K562 (cell line): ENCODE results near the gene TCF12. TPM values are rescaled to one million over a fixed set of nuclear protein-coding genes. Genes with fewer than 3 reads are reported as not detected.

Experiments used
- ATAC-seq: fragments of 200-7000 bp; cut with Tn5 transposase; 3 replicates; pipeline ENCODE4 v1.9.1; 2020; ENCODE audit warnings: moderate library complexity
- BruUV-seq: library from RNA; stranded (reverse); fragments of 400-500 nt; replicated peaks from 2 replicates; lab custom pipeline; 2021; lab: Mats Ljungman, UMichigan
- CTCF ChIA-PET: fragments of 300-600 bp; formaldehyde crosslinking; extraction: SDS; loops from one replicate; lab custom pipeline; 2021; ENCODE audit warnings: low intra/inter-chr PET ratio; lab: Yijun Ruan, JAX
- POLR2A ChIA-PET: fragments of 300-600, 350-650 bp; sonication (Branson Sonifier 250); formaldehyde crosslinking; extraction: SDS; loops from one replicate; lab custom pipeline; 2021; ENCODE audit warnings: antibody characterized with exemption, inconsistent platforms; lab: Yijun Ruan, JAX
- DNase-seq, 4 experiments: peaks; one replicate each; pipeline versions ENCODE4 v3.0.0 to v3.0.0-alpha.2; 2011 to 2018; ENCODE audit warnings: low spot score in 3 of 4, mixed read lengths in 3 of 4; ENCODE audit errors: extremely low read depth in 1 of 4
- FAIRE-seq: peaks from 2 replicates; lab custom pipeline; 2011; peaks lifted over from hg19 to GRCh38; lab: Jason Lieb, UNC
- H2AFZ ChIP-seq: 2 replicates; pipeline ENCODE4 v1.6.0; 2011; ENCODE audit warnings: low read depth, low read length, control low read depth, inconsistent platforms
- H3K27ac ChIP-seq: fragments of 200-600 bp; 3 replicates; pipeline ENCODE4 v1.8.0; 2011; ENCODE audit warnings: low read depth, mild to moderate bottlenecking, control low read depth, inconsistent platforms, low read length, moderate library complexity, mixed read lengths; ENCODE audit errors: extremely low read depth
- H3K27me3 ChIP-seq, 2 experiments: fragments of 300-600 bp in 1 of 2; 2 replicates in 1 of 2; 3 replicates in 1 of 2; pipeline versions ENCODE4 v1.6.0 to v1.8.0; 2011; ENCODE audit warnings: inconsistent platforms in 2 of 2, low read length in 2 of 2, mild to moderate bottlenecking in 1 of 2, mixed read lengths in 1 of 2, moderate library complexity in 1 of 2; ENCODE audit not compliant: control insufficient read depth in 2 of 2, insufficient read depth in 2 of 2
- H3K36me3 ChIP-seq: fragments of 300-600 bp; 3 replicates; pipeline ENCODE4 v1.8.0; 2011; ENCODE audit warnings: mild to moderate bottlenecking, low read length, inconsistent platforms; ENCODE audit not compliant: control insufficient read depth, insufficient read depth
- H3K4me1 ChIP-seq, 2 experiments: fragments of 200-600 bp in 1 of 2; replicated peaks in 1 of 2; 2 replicates in 1 of 2; 3 replicates in 1 of 2; pipeline versions ENCODE4 v1.5.1 to v1.8.0; 2011; ENCODE audit warnings: inconsistent platforms in 2 of 2, low read length in 2 of 2, mild to moderate bottlenecking in 1 of 2, mixed read lengths in 1 of 2, moderate library complexity in 1 of 2; ENCODE audit not compliant: control insufficient read depth in 2 of 2, insufficient read depth in 2 of 2
- H3K4me2 ChIP-seq: 2 replicates; pipeline ENCODE4 v1.6.1; 2011; ENCODE audit warnings: low read length, control low read depth, inconsistent platforms, mixed read lengths; ENCODE audit not compliant: insufficient read depth
- H3K4me3 ChIP-seq: fragments of 200-600 bp; sonication (generic), shearing (Covaris generic); 2 replicates; pipeline ENCODE4 v1.5.1; 2016; ENCODE audit warnings: control low read depth, inconsistent platforms
- H3K79me2 ChIP-seq: fragments of 200-600 bp; 3 replicates; pipeline ENCODE4 v1.8.0; 2011; ENCODE audit warnings: low read length, inconsistent platforms; ENCODE audit not compliant: control insufficient read depth, insufficient read depth
- H3K9ac ChIP-seq, 2 experiments: 2 replicates each; pipeline versions ENCODE4 v1.6.0 to v1.6.1; 2011; ENCODE audit warnings: low read depth in 2 of 2, low read length in 2 of 2, control low read depth in 1 of 2, inconsistent platforms in 1 of 2, mild to moderate bottlenecking in 1 of 2, mixed read lengths in 1 of 2; ENCODE audit not compliant: insufficient read depth in 1 of 2
- H3K9me1 ChIP-seq: one replicate; pipeline ENCODE4 v1.6.0; 2011; ENCODE audit warnings: inconsistent platforms, mild to moderate bottlenecking, low read length, moderate library complexity; ENCODE audit not compliant: control insufficient read depth, insufficient read depth
- H3K9me3 ChIP-seq: replicated peaks from 2 replicates; pipeline ENCODE4 v1.5.1; 2011; ENCODE audit warnings: low read depth, low read length, inconsistent platforms; ENCODE audit not compliant: control insufficient read depth, insufficient read depth
- H4K20me1 ChIP-seq: replicated peaks from 2 replicates; pipeline ENCODE4 v1.6.1; 2011; ENCODE audit warnings: low read length, inconsistent platforms, mixed read lengths; ENCODE audit not compliant: control insufficient read depth, insufficient read depth
- ARID2 ChIP-seq: fragments of 450-650 bp; IDR thresholded peaks from 2 replicates; pipeline ENCODE4 v1.6.1; 2017; ENCODE audit warnings: antibody characterized with exemption, mild to moderate bottlenecking
- ATF4 ChIP-seq: fragments of 450-650 bp; formaldehyde crosslinking; IDR thresholded peaks from 2 replicates; pipeline ENCODE4 v1.4.0; 2022; ENCODE audit warnings: mild to moderate bottlenecking, moderate library complexity
- RAD21 ChIP-seq, 2 experiments: fragments of 250-450 bp in 1 of 2; fragments of 450-650 bp in 1 of 2; sonication (Bioruptor Pico) in 1 of 2; formaldehyde crosslinking in 1 of 2; IDR thresholded peaks in 1 of 2; conservative IDR thresholded peaks in 1 of 2; 2 replicates each; pipeline versions ENCODE4 v1.4.0 to v1.8.0; 2020 to 2022; ENCODE audit warnings: mild to moderate bottlenecking in 2 of 2, moderate library complexity in 1 of 2
- RAD51 ChIP-seq: fragments of 450-650 bp; IDR thresholded peaks from 2 replicates; pipeline ENCODE4 v1.7.1; 2016; ENCODE audit warnings: low read depth, mild to moderate bottlenecking, borderline replicate concordance
- SMC3 ChIP-seq: conservative IDR thresholded peaks from 2 replicates; pipeline ENCODE4 v1.6.1; 2011; ENCODE audit warnings: low read depth, low read length, improper control_type of control experiment; ENCODE audit not compliant: insufficient read depth
- TOE1 ChIP-seq, 2 experiments: fragments of 450-650 bp in 1 of 2; sonication (generic) in 1 of 2; formaldehyde crosslinking in 1 of 2; IDR thresholded peaks; 2 replicates each; pipeline versions ENCODE4 v1.7.1 to v1.8.0; 2016 to 2022; ENCODE audit warnings: borderline replicate concordance in 2 of 2, mild to moderate bottlenecking in 2 of 2, antibody characterized with exemption in 1 of 2, inconsistent platforms in 1 of 2, low read depth in 1 of 2, missing genetic modification reagents in 1 of 2, moderate library complexity in 1 of 2
- ZNF232 ChIP-seq: sonication (generic); formaldehyde crosslinking; IDR thresholded peaks from 2 replicates; pipeline ENCODE4 v1.8.0; 2022; ENCODE audit warnings: mild to moderate bottlenecking, missing genetic modification reagents
- ZNF384 ChIP-seq: IDR thresholded peaks from 2 replicates; pipeline ENCODE4 v1.6.1; 2012; ENCODE audit warnings: low read depth, low read length, improper control_type of control experiment
- WGBS: fragments of 100-300 bp; shearing (Covaris generic); methylation state at CpG from one replicate; pipeline ENCODE4 v1.1.6; 2016; ENCODE audit warnings: low coverage, mixed read lengths; ENCODE audit not compliant: insufficient coverage; ENCODE audit errors: missing lambda C conversion rate; 5-methylcytosine and 5-hydroxymethylcytosine counted together
- in situ Hi-C: fragments of 300-500 bp; cut with MboI; formaldehyde crosslinking; loops from 4 replicates; pipeline ENCODE4 v1.15.0; 2018; ENCODE audit warnings: inconsistent platforms, mixed read lengths
- intact Hi-C: fragments of 100-400 bp; cut with micrococcal nuclease; formaldehyde crosslinking; loops from 2 replicates; pipeline ENCODE4 v1.14.2; 2022
- polyA plus RNA-seq, 8 experiments: library from polyadenylated mRNA; depleted of rRNA in 4 of 8; stranded (reverse) in 5 of 8; unstranded in 3 of 8; fragments of >200 nt; fragmentation: Nextera tagmentation in 2 of 8; fragmentation: Illumina TruSeq in 1 of 8; extraction: Ambion mirVana in 2 of 8; extraction: Trizol in 1 of 8; gene quantifications; 2 replicates each; pipeline versions ENCODE4 v1.2.1 to v1.2.3, GENCODE V29; 2011 to 2014; ENCODE audit warnings: inconsistent platforms in 1 of 8, missing spikeins in 1 of 8
- total RNA-seq, 7 experiments: library from RNA; depleted of rRNA in 6 of 7; stranded (reverse); fragments of >200 nt in 6 of 7; fragmentation: Illumina TruSeq in 2 of 7; extraction: Trizol in 2 of 7; gene quantifications; 2 replicates each; pipeline versions ENCODE4 v1.2.1 to v1.2.3, GENCODE V29; 2011 to 2021; ENCODE audit warnings: low replicate concordance in 1 of 7
- TF ChIP-seq, protein P1 (sequence below): sonication (generic); formaldehyde crosslinking; IDR thresholded peaks from 2 replicates; pipeline ENCODE4 v1.8.1; 2023; ENCODE audit warnings: mild to moderate bottlenecking, missing genetic modification reagents, moderate library complexity
- TF ChIP-seq, protein P2 (sequence below), 3 experiments: IDR thresholded peaks in 2 of 3; conservative IDR thresholded peaks in 1 of 3; 2 replicates each; pipeline ENCODE4 v1.5.1; 2011 to 2012; ENCODE audit warnings: low read length in 3 of 3, mild to moderate bottlenecking in 3 of 3, control low read depth in 2 of 3, improper control_type of control experiment in 1 of 3, inconsistent platforms in 1 of 3, low read depth in 1 of 3, mixed read lengths in 1 of 3, moderate library complexity in 1 of 3; ENCODE audit not compliant: insufficient read depth in 2 of 3
- TF ChIP-seq, protein P3 (sequence below): fragments of 450-650 bp; formaldehyde crosslinking; IDR thresholded peaks from 2 replicates; pipeline ENCODE4 v1.4.0; 2020; ENCODE audit warnings: mild to moderate bottlenecking, moderate library complexity

The TCF12 gene
- total and polyA plus RNA-seq, 9 of the 15 experiments (the other 6 are each of a cell fraction or from before 2014, with no cell fraction given): 10.5 to 132 (median 52.9) TPM

DNA sequence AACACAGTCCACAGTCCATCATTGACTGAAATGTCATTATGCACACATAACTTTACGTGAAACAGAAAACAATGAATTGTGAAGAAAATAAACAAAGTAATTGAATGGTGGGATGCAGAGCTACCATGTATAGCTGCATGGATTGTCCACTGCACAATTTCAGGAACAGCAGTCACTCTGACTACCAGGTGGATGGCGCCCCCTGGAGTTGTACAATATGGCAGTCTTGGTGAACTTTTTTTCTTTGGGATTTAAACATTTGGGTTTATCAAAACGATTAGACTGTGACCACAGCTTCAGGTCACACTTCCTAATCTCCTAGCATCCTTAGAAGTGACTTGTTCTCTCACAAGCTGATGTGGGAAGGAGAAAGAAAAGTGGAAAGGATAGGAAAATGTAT is 48.9 kb upstream of the TCF12 start:
- in situ Hi-C loops: no loop called here
- TF ChIP-seq ATF4 (no peak), ZNF384 (peak; percentile 69), ZNF232 (CRISPR knock-in tag) (no peak), TOE1 (IDR thresholded peaks at IDR 0.05; ENCODE audit: borderline replicate concordance) (no peak), TOE1 (CRISPR knock-in tag; IDR thresholded peaks at IDR 0.05; ENCODE audit: borderline replicate concordance, low read depth) (no peak), SMC3 (peak; percentile 79), RAD21 (CRISPR knock-in tag; conservative IDR thresholded peaks at IDR 0.05 in 1 of 2, IDR thresholded peaks at IDR 0.05 in 1 of 2) (peak; percentile 73 to 93), RAD51 (no peak), ARID2 (peak; percentile 69)
- TF ChIP-seq, protein P1, sequence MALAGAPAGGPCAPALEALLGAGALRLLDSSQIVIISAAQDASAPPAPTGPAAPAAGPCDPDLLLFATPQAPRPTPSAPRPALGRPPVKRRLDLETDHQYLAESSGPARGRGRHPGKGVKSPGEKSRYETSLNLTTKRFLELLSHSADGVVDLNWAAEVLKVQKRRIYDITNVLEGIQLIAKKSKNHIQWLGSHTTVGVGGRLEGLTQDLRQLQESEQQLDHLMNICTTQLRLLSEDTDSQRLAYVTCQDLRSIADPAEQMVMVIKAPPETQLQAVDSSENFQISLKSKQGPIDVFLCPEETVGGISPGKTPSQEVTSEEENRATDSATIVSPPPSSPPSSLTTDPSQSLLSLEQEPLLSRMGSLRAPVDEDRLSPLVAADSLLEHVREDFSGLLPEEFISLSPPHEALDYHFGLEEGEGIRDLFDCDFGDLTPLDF: no peak
- TF ChIP-seq, protein P2, sequence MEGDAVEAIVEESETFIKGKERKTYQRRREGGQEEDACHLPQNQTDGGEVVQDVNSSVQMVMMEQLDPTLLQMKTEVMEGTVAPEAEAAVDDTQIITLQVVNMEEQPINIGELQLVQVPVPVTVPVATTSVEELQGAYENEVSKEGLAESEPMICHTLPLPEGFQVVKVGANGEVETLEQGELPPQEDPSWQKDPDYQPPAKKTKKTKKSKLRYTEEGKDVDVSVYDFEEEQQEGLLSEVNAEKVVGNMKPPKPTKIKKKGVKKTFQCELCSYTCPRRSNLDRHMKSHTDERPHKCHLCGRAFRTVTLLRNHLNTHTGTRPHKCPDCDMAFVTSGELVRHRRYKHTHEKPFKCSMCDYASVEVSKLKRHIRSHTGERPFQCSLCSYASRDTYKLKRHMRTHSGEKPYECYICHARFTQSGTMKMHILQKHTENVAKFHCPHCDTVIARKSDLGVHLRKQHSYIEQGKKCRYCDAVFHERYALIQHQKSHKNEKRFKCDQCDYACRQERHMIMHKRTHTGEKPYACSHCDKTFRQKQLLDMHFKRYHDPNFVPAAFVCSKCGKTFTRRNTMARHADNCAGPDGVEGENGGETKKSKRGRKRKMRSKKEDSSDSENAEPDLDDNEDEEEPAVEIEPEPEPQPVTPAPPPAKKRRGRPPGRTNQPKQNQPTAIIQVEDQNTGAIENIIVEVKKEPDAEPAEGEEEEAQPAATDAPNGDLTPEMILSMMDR (IDR thresholded peaks at IDR 0.05 in 2 of 3, conservative IDR thresholded peaks at IDR 0.05 in 1 of 3; ENCODE audit: insufficient read depth in 2 of 3, low read depth in 1 of 3, low read length in 3 of 3): peak; percentile 70 to 77 (median 71)
- TF ChIP-seq, protein P3, sequence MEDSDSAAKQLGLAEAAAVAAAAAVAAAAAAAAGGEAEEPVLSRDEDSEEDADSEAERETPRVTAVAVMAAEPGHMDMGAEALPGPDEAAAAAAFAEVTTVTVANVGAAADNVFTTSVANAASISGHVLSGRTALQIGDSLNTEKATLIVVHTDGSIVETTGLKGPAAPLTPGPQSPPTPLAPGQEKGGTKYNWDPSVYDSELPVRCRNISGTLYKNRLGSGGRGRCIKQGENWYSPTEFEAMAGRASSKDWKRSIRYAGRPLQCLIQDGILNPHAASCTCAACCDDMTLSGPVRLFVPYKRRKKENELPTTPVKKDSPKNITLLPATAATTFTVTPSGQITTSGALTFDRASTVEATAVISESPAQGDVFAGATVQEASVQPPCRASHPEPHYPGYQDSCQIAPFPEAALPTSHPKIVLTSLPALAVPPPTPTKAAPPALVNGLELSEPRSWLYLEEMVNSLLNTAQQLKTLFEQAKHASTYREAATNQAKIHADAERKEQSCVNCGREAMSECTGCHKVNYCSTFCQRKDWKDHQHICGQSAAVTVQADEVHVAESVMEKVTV (CRISPR knock-in tag): peak; percentile 67

More for the DNA sequence above, 48.9 kb upstream of the TCF12 start:
- peak; percentile 35 for FAIRE-seq
- Histone ChIP-seq H3K9ac (no peak overlapping the region), H3K4me3 (no peak overlapping the region), H3K27me3 (no peaks in the 10 kb centered on the region), H3K4me2 (no peak overlapping the region), H3K36me3 (no peaks in the 10 kb centered on the region), H3K9me3 (no peaks in the 10 kb centered on the region), H3K4me1 (no peaks in the 10 kb centered on the region), H3K27ac (no peak overlapping the region), H3K79me2 (no peaks in the 10 kb centered on the region), H4K20me1 (no peaks in the 10 kb centered on the region), H3K9me1 (no peaks in the 10 kb centered on the region), H2AFZ (no peak overlapping the region)
- intact Hi-C loops: loop anchor here (1.0 to 10.0 kb wide), 4 partner anchors 48 to 373 kb away; partner anchors contain the start of gene ZNF280D
- no TSS peak for BruUV-seq
- ATAC-seq: peak; percentile 60
- DNase-seq: peak in 2 of 4 experiments; percentile 23 to 52
- ChIA-PET CTCF (interaction anchor here (0.7 to 2.2 kb wide), 3 partner anchors 47 to 373 kb away, joined by 3 to 15 read pairs (median 3); no protein-coding TSS in a partner anchor), POLR2A (interaction anchor here (0.6 to 1.5 kb wide), 3 partner anchors 14 to 1136 kb away, joined by 3 to 6 read pairs (median 3); no protein-coding TSS in a partner anchor)
- 31% methylated on average over 3 of the region's 3 CpGs for WGBS
